Tibial nerve (tissue), 4 donors: Measurements from ENCODE around the gene LRRC8D. TPM values are rescaled to one million over a fixed set of nuclear protein-coding genes. Genes with fewer than 3 reads are reported as not detected.
A peak's percentile ranks its signal among the peaks of the same experiment; 100 is the strongest.

Experiments
- DNase-seq, 2 donors: peaks; one replicate each; pipeline ENCODE4 v3.0.0-alpha.2; 2019; ENCODE audit warnings: low spot score in 2 of 2
- H3K27ac ChIP-seq, 4 donors: fragments of 200-600 bp; sonication (generic) in 3 of 4; one replicate each; pipeline ENCODE4 v1.5.1; 2017 to 2019; ENCODE audit warnings: mild to moderate bottlenecking in 1 of 4
- H3K27me3 ChIP-seq, 2 donors: fragments of 200-600 bp; sonication (generic) in 1 of 2; one replicate each; pipeline versions ENCODE4 v1.5.1 to v1.6.0; 2017 to 2019
- H3K36me3 ChIP-seq, 3 donors: fragments of 200-600 bp; sonication (generic); one replicate each; pipeline ENCODE4 v1.5.1; 2018 to 2019
- H3K4me1 ChIP-seq, 4 donors: fragments of 200-600 bp; sonication (generic) in 3 of 4; one replicate each; pipeline ENCODE4 v1.5.1; 2017 to 2019
- H3K4me3 ChIP-seq, 4 donors: fragments of 200-600 bp; sonication (generic) in 3 of 4; one replicate each; pipeline ENCODE4 v1.5.1; 2017 to 2019; ENCODE audit warnings: mild to moderate bottlenecking in 1 of 4, moderate library complexity in 1 of 4
- H3K9me3 ChIP-seq, 4 donors: fragments of 200-600 bp; sonication (generic) in 3 of 4; one replicate each; pipeline ENCODE4 v1.5.1; 2017 to 2019
- CTCF ChIP-seq, 5 experiments: fragments of 200-600 bp in 3 of 5; fragments of 450-650 bp in 2 of 5; sonication (generic) in 3 of 5; IDR thresholded peaks; one replicate each; pipeline ENCODE4 v1.5.1; 2016 to 2019; ENCODE audit warnings: antibody characterized with exemption in 5 of 5, mild to moderate bottlenecking in 3 of 5, moderate library complexity in 2 of 5
- EP300 ChIP-seq, 2 donors: sonication (generic); formaldehyde crosslinking; IDR thresholded peaks; one replicate each; pipeline ENCODE4 v1.6.1; 2017; ENCODE audit warnings: antibody characterized with exemption in 2 of 2, mild to moderate bottlenecking in 1 of 2
- POLR2A ChIP-seq, 2 donors: fragments of 450-650 bp; IDR thresholded peaks; one replicate each; pipeline ENCODE4 v1.6.1; 2017; ENCODE audit warnings: antibody characterized with exemption in 2 of 2, mild to moderate bottlenecking in 2 of 2, moderate library complexity in 2 of 2
- WGBS, 2 donors: methylation state at CpG; one replicate each; pipeline ENCODE4 v1.1.5; 2018; 5-methylcytosine and 5-hydroxymethylcytosine counted together
- total RNA-seq, 4 donors: library from RNA; depleted of rRNA; stranded (reverse); fragments of >200 nt; gene quantifications; one replicate each; pipeline ENCODE4 v1.1.0, GENCODE V29; 2016

The LRRC8D gene
- total RNA-seq, 4 donors from 2014 or later, result 11.1 to 19.0 (median 15.3) TPM

DNA sequence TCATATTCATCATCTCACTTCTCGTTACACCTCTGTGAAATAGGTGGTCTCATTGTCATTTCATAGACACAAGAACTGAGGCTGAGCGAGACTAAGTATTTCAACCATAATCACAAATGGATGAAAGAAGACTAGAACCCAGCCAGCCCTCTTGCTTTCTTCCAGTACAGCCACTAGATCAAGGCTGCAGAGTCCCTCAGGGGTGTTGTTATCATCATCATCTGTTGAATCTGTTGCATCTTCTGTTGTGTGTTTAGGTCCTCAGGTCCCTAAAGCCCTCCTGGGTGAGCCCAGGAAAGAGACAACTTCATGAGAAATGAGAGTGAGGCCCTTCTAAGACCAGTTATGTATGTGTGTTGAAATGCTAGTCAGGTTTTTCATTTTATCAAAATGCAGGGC, 87.4 kb downstream of the LRRC8D start:
- Histone ChIP-seq H3K4me1 (peaks cover 0 to 49% (median 9%) of the 10 kb centered on the region in 4 donors), H3K27me3 (no peaks in the 10 kb centered on the region), H3K36me3 (no peaks in the 10 kb centered on the region), H3K27ac (peak overlapping the region in 1 of 4 donors; percentile 66), H3K9me3 (no peaks in the 10 kb centered on the region), H3K4me3 (no peak overlapping the region)
- no peak for TF ChIP-seq EP300 (IDR thresholded peaks at IDR 0.05)
- no peak for TF ChIP-seq CTCF (IDR thresholded peaks at IDR 0.05)
- no peak for TF ChIP-seq POLR2A (IDR thresholded peaks at IDR 0.05)
- no peak for DNase-seq
- 93 to 95% methylated on average over 2 of the region's 2 CpGs for WGBS, 2 donors

- H3K27ac ChIP-seq, result peak overlapping the region in 1 of 4 donors; percentile 66
- H3K36me3 ChIP-seq, result no peaks in the 10 kb centered on the region
- 34 to 42% methylated on average over 5 of the region's 5 CpGs for WGBS, 2 donors
- peaks cover 0 to 43% (median 9%) of the 10 kb centered on the region in 4 donors for H3K4me1 ChIP-seq
- no peak for DNase-seq
- H3K27me3 ChIP-seq, result no peaks in the 10 kb centered on the region
- H3K4me3 ChIP-seq, result no peak overlapping the region
- no peak for TF ChIP-seq EP300 (IDR thresholded peaks at IDR 0.05)
- TF ChIP-seq POLR2A (IDR thresholded peaks at IDR 0.05), result no peak
- TF ChIP-seq CTCF (IDR thresholded peaks at IDR 0.05), result no peak
- H3K9me3 ChIP-seq, result no peaks in the 10 kb centered on the region
Measured at GRCh38 chr1:89908672-89909436, 88.0 kb downstream of the LRRC8D start.

DNA sequence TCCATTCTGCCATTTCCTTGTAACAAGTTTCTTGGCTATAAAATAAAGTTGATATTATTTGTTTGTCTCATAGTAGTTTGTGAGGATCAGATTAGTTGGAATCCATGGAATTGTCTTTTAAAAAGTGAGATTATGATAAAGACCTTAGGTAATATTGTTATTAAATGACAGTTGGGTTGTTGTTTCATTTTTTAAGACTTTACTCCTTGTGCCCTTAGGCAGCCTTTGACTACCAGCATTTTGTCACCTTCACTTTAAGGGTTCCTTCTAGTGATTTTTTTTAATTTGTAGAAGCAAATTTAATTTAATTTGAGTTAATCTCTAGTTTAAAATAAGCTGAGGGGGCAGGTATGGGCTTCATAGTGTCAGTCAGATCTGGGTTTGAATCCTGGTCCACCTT, 89.4 kb downstream of the LRRC8D start:
- Histone ChIP-seq H3K27ac (no peak overlapping the region), H3K9me3 (no peaks in the 10 kb centered on the region), H3K4me1 (peaks cover 0 to 35% (median 9%) of the 10 kb centered on the region in 4 donors), H3K36me3 (no peaks in the 10 kb centered on the region), H3K4me3 (no peak overlapping the region), H3K27me3 (no peaks in the 10 kb centered on the region)
- TF ChIP-seq EP300 (IDR thresholded peaks at IDR 0.05) (no peak), POLR2A (IDR thresholded peaks at IDR 0.05) (no peak), CTCF (IDR thresholded peaks at IDR 0.05) (no peak)
- DNase-seq, result no peak

GRCh38 chr1:89910780-89911179, 89.9 kb downstream of the LRRC8D start:
- H3K4me3 ChIP-seq, result no peak overlapping the region
- 59 to 60% methylated on average over 2 of the region's 2 CpGs for WGBS, 2 donors
- no peak overlapping the region for H3K27ac ChIP-seq
- no peaks in the 10 kb centered on the region for H3K9me3 ChIP-seq
- TF ChIP-seq CTCF (IDR thresholded peaks at IDR 0.05), result no peak
- no peak for TF ChIP-seq EP300 (IDR thresholded peaks at IDR 0.05)
- no peak for TF ChIP-seq POLR2A (IDR thresholded peaks at IDR 0.05)
- DNase-seq, result no peak
- no peaks in the 10 kb centered on the region for H3K27me3 ChIP-seq
- H3K4me1 ChIP-seq, result peaks cover 0 to 30% (median 9%) of the 10 kb centered on the region in 4 donors
- no peaks in the 10 kb centered on the region for H3K36me3 ChIP-seq

DNA sequence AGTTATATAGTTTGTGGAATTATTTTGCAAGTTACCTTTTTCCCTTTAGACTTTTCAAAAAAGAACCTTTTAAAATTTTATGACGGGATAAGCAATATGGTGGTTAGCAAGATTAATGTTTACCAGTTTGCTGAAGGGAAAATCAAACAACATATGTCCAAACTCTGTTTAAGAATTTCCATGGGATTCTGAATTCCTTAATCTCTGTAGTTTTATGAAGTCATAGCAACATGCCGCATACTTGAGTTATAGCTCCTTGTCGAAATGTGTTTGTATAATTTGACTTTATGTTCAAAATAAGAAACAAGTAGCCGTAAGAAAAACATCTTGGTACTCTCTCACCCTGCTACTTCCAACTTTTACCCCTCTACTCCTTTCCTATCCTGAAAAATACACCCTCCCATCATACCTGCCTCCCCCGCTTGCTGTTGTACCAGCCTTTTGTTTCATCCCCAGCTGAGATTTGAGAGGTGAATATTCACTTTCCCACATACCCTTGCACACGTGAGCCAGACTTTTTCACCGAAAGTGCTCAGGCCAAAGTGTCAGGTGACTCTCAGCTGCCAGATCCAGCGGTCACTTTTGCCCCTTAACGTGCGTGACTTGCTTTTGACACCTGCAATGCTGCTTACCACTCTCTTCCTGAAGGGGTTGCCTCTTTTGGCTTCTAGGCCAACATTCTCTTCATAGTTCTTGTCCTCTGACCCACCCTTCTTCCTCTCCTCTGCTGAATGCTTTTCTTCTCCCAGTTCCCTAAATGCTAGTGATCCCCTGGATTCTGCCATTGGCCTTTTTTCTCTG, 90.6 kb downstream of the LRRC8D start:
- Histone ChIP-seq H3K4me1 (peaks cover 0 to 24% (median 8%) of the 10 kb centered on the region in 4 donors), H3K4me3 (no peak overlapping the region), H3K9me3 (no peaks in the 10 kb centered on the region), H3K27me3 (no peaks in the 10 kb centered on the region), H3K36me3 (no peaks in the 10 kb centered on the region), H3K27ac (no peak overlapping the region)
- no peak for TF ChIP-seq CTCF (IDR thresholded peaks at IDR 0.05)
- no peak for TF ChIP-seq POLR2A (IDR thresholded peaks at IDR 0.05)
- TF ChIP-seq EP300 (IDR thresholded peaks at IDR 0.05), result no peak
- 71 to 87% methylated on average over 10 of the region's 10 CpGs for whole genome bisulfite sequencing, 2 donors
- DNase-seq, result no peak
